Stimulated activated CD4-positive, alpha-beta T cell treated with anti-CD3 and anti-CD28 coated beads, TNF-alpha, amount 100 ng/mL, for 4 hours (primary cell): ENCODE measurements around the gene ZNF263.
"Not testable (repeated sequence)": the region's sequence is repeated elsewhere in the genome, so short reads cannot be mapped to it uniquely, and the experiment has no call there.

Source experiments
- DNase-seq, 3 experiments: peaks; one replicate each; pipeline ENCODE4 v3.0.0-alpha.2; 2020; ENCODE audit warnings: low read depth in 3 of 3

ZNF263 gene

GRCh38 chr16:3266873-3267537 is 16.3 kb upstream of the ZNF263 start:
- DNase-seq, result no peak

- DNase-seq, result no peak
Measured at GRCh38 chr16:3268294-3268693, 15.0 kb upstream of the ZNF263 start.

- DNase-seq, result not testable (repeated sequence)
Measured at GRCh38 chr16:3270718-3271117, 12.6 kb upstream of the ZNF263 start.

GRCh38 chr16:3271281-3271680 is 12.0 kb upstream of the ZNF263 start:
- DNase-seq, result not testable (repeated sequence)

GRCh38 chr16:3274490-3274889 is 8.8 kb upstream of the ZNF263 start:
- DNase-seq, result no peak

GRCh38 chr16:3274947-3275346 is 8.3 kb upstream of the ZNF263 start:
- no peak for DNase-seq

- no peak for DNase-seq
Measured at GRCh38 chr16:3276679-3277078, 6.6 kb upstream of the ZNF263 start.

- no peak for DNase-seq
Measured at GRCh38 chr16:3281222-3281820, 2.0 kb upstream of the ZNF263 start.

- DNase-seq, result no peak
Measured at GRCh38 chr16:3282103-3282729, 1.1 kb upstream of the ZNF263 start.

- DNase-seq, result no peak
Measured at GRCh38 chr16:3283543-3284447, 504 bp downstream of the ZNF263 start.

GRCh38 chr16:3285131-3285530 is 1.8 kb downstream of the ZNF263 start:
- DNase-seq, result no peak

GRCh38 chr16:3289998-3290673 is 6.8 kb downstream of the ZNF263 start:
- no peak for DNase-seq

- no peak for DNase-seq
Measured at GRCh38 chr16:3292604-3293003, 9.3 kb downstream of the ZNF263 start.

- DNase-seq, result no peak
Measured at GRCh38 chr16:3295209-3295608, 11.9 kb downstream of the ZNF263 start.

GRCh38 chr16:3295783-3296182 is 12.5 kb downstream of the ZNF263 start:
- no peak for DNase-seq

- DNase-seq, result no peak
Measured at GRCh38 chr16:3304370-3304769, 21.1 kb downstream of the ZNF263 start.

GRCh38 chr16:3305109-3306068 is 22.1 kb downstream of the ZNF263 start, which contains the start of the genes TIGD7 and ZNF75A:
TIGD7 (minus strand) TSS chr16:3305430; CDS start chr16:3300614, 4,816 bp downstream.
ZNF75A (plus strand) TSS chr16:3305497; CDS start chr16:3308429, 2,932 bp downstream.
- peak; percentile 62 to 65 (median 63) for DNase-seq

- DNase-seq, result no peak
Measured at GRCh38 chr16:3306078-3306477, 22.8 kb downstream of the ZNF263 start.

- no peak for DNase-seq
Measured at GRCh38 chr16:3311496-3311895, 28.2 kb downstream of the ZNF263 start.

- no peak for DNase-seq
Measured at GRCh38 chr16:3317315-3317999, 34.2 kb downstream of the ZNF263 start.
